Vagina (tissue), 2 donors: Measurements from ENCODE around the gene PARVG.

Experiments used
- CTCF ChIP-seq, 3 experiments: fragments of 450-650 bp in 2 of 3; fragments of 200-600 bp in 1 of 3; sonication (generic) in 1 of 3; IDR thresholded peaks; one replicate each; pipeline ENCODE4 v1.5.1; 2017 to 2019; ENCODE audit warnings: antibody characterized with exemption in 3 of 3, mild to moderate bottlenecking in 2 of 3, moderate library complexity in 2 of 3
- POLR2AphosphoS5 ChIP-seq, 2 donors: sonication (generic); formaldehyde crosslinking; IDR thresholded peaks; one replicate each; pipeline ENCODE4 v1.9.0; 2017; ENCODE audit warnings: antibody characterized with exemption in 2 of 2, mild to moderate bottlenecking in 2 of 2, low read depth in 1 of 2; ENCODE audit not compliant: insufficient read depth in 1 of 2

DNA sequence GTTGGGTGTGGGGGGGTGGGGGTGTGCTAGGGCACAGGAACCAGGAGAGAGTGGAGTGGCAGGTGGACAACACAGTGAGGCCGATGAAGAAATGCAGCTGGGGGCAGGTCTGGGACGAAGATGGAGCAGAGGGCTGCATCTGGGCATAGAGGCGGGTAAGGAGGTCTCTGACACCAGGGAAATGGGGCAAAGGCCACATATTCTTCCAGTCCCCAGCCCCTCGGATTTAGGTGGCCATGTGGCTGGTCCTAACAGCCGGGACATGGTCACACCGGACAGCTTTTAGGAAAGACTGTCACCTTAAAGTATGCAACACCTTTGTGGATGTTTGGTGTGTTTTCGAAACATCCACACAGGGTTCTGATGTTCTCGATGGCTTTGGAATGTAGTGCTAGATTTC, 5.0 kb upstream of the PARVG start:
- TF ChIP-seq POLR2AphosphoS5 (IDR thresholded peaks at IDR 0.05; ENCODE audit: insufficient read depth in 1 of 2, low read depth in 1 of 2) (no peak), CTCF (IDR thresholded peaks at IDR 0.05) (no peak)
